ENCODE measurements around the gene NTNG2.

NTNG2 gene

DNA sequence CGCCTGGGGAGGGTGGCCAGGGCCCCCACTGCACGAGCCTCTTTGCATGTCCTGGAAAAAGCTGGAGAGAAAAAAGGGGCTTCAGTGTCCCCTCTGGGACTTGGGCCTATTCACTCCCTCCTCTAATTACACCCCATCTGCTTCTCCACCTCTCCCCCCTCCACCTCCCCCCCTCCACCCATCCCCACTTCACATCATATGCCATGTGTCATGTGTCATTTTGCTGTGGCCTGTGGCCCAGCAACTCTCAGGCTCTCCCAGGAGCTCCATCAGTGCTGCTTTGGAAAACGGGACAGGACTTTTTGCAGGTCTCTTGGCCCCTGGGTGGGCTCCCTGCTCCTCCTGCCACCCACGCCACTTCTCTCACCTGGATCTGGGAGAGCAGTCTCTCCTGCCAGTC is 68.7 kb downstream of the NTNG2 start:
- Histone ChIP-seq H2AFZ (ENCODE audit: low read length) (no peak overlapping the region), H4K20me1 (ENCODE audit: insufficient read depth, low read length, poor library complexity, severe bottlenecking) (no peaks in the 10 kb centered on the region), H3K4me1 (ENCODE audit: insufficient read depth, low read length, poor library complexity, severe bottlenecking) (no peaks in the 10 kb centered on the region), H3K4me3 (ENCODE audit: low read length, poor library complexity, severe bottlenecking) (no peak overlapping the region), H3K9me3 (ENCODE audit: insufficient read depth, low read depth, low read length) (no peaks in the 10 kb centered on the region), H3K4me2 (ENCODE audit: low read depth, low read length, poor library complexity, severe bottlenecking) (no peak overlapping the region), H3K27me3 (ENCODE audit: insufficient read depth, low read length, poor library complexity, severe bottlenecking) (no peaks in the 10 kb centered on the region), H3K36me3 (ENCODE audit: insufficient read depth, low read length) (peaks cover 42% of the 10 kb centered on the region; the same call in 1 of the 2 replicates), H3K9me2 (replicated peaks; ENCODE audit: low read depth, low read length) (no peaks in the 10 kb centered on the region), H3K79me2 (ENCODE audit: insufficient read depth, low read length) (no peaks in the 10 kb centered on the region), H3F3A (ENCODE audit: low read depth) (no peaks in the 10 kb centered on the region), H3K9ac (ENCODE audit: low read depth, low read length, poor library complexity, severe bottlenecking) (no peak overlapping the region)
- TF ChIP-seq EZH2phosphoT487 (IDR thresholded peaks at IDR 0.05; ENCODE audit: borderline replicate concordance) = no peak
- no peak for TF ChIP-seq CTCF (conservative IDR thresholded peaks at IDR 0.05; ENCODE audit: low read length)

DNA sequence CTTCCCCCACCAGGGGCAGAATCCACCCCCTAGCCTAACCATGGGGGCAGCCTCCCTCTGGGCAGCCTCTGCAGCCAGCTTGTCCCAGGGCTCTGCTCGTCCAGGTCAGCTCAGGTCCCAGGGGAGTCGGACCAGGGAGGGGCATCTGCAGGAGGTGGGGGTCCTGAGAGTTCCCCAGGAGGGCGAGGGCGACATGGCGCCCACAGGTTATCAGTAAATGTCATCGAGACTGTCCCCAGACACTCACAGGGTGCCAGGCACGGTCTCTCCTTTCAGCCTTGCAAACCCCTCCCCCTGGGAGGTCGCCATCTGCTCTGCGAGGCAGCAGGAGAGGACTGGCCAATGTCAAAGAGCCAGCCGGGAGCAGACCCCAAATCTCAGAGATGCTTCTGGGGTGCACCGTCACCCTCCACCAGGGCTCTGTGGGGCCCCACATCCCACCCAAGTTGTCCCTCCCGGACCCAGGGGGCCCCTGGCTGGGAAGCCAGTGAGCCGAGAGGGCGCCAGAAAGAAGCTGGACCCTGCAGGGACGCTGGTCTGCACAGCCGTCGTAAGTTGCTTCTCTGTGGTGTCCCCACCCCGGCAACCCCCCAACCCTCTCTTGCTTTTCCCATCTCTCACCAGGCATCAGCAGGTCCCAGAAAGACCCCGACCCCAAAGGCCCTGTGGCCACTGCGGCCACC is 69.3 kb downstream of the NTNG2 start:
- no peaks in the 10 kb centered on the region for H3F3A ChIP-seq (ENCODE audit: low read depth)
- no peaks in the 10 kb centered on the region for H3K9me2 ChIP-seq (replicated peaks; ENCODE audit: low read depth, low read length)
- no peaks in the 10 kb centered on the region for H3K4me1 ChIP-seq (ENCODE audit: insufficient read depth, low read length, poor library complexity, severe bottlenecking)
- H2AFZ ChIP-seq (ENCODE audit: low read length) = no peak overlapping the region
- H3K9me3 ChIP-seq (ENCODE audit: insufficient read depth, low read depth, low read length) = no peaks in the 10 kb centered on the region
- H3K4me3 ChIP-seq (ENCODE audit: low read length, poor library complexity, severe bottlenecking) = no peak overlapping the region
- H3K79me2 ChIP-seq (ENCODE audit: insufficient read depth, low read length) = no peaks in the 10 kb centered on the region
- H4K20me1 ChIP-seq (ENCODE audit: insufficient read depth, low read length, poor library complexity, severe bottlenecking) = no peaks in the 10 kb centered on the region
- no peak overlapping the region for H3K4me2 ChIP-seq (ENCODE audit: low read depth, low read length, poor library complexity, severe bottlenecking)
- peaks cover 39% of the 10 kb centered on the region; the same call in 1 of the 2 replicates for H3K36me3 ChIP-seq (ENCODE audit: insufficient read depth, low read length)
- no peak overlapping the region for H3K9ac ChIP-seq (ENCODE audit: low read depth, low read length, poor library complexity, severe bottlenecking)
- TF ChIP-seq EZH2phosphoT487 (IDR thresholded peaks at IDR 0.05; ENCODE audit: borderline replicate concordance) (no peak), CTCF (conservative IDR thresholded peaks at IDR 0.05; ENCODE audit: low read length) (no peak)
- no peaks in the 10 kb centered on the region for H3K27me3 ChIP-seq (ENCODE audit: insufficient read depth, low read length, poor library complexity, severe bottlenecking)

GRCh38 chr9:132232522-132232921 is 70.7 kb downstream of the NTNG2 start:
- H3K9me2 ChIP-seq (replicated peaks; ENCODE audit: low read depth, low read length) = no peaks in the 10 kb centered on the region

More at GRCh38 chr9:132232522-132232921, 70.7 kb downstream of the NTNG2 start:
- Histone ChIP-seq H2AFZ (ENCODE audit: low read length) (no peak overlapping the region), H3K9me3 (ENCODE audit: insufficient read depth, low read depth, low read length) (no peaks in the 10 kb centered on the region), H3K4me2 (ENCODE audit: low read depth, low read length, poor library complexity, severe bottlenecking) (no peak overlapping the region), H3K4me1 (ENCODE audit: insufficient read depth, low read length, poor library complexity, severe bottlenecking) (no peaks in the 10 kb centered on the region), H3K79me2 (ENCODE audit: insufficient read depth, low read length) (no peaks in the 10 kb centered on the region), H3K4me3 (ENCODE audit: low read length, poor library complexity, severe bottlenecking) (no peak overlapping the region), H4K20me1 (ENCODE audit: insufficient read depth, low read length, poor library complexity, severe bottlenecking) (no peaks in the 10 kb centered on the region), H3K9ac (ENCODE audit: low read depth, low read length, poor library complexity, severe bottlenecking) (no peak overlapping the region), H3K36me3 (ENCODE audit: insufficient read depth, low read length) (peaks cover 25% of the 10 kb centered on the region; the same call in 1 of the 2 replicates), H3K27me3 (ENCODE audit: insufficient read depth, low read length, poor library complexity, severe bottlenecking) (no peaks in the 10 kb centered on the region), H3F3A (ENCODE audit: low read depth) (no peaks in the 10 kb centered on the region)
- TF ChIP-seq CTCF (conservative IDR thresholded peaks at IDR 0.05; ENCODE audit: low read length) (no peak), EZH2phosphoT487 (IDR thresholded peaks at IDR 0.05; ENCODE audit: borderline replicate concordance) (no peak)

All from Loucy (cell line).